ENCODE data around the gene ANXA2R. TPM values are rescaled to one million over a fixed set of nuclear protein-coding genes. Genes with fewer than 3 reads are reported as not detected.

Gene ANXA2R
- total RNA-seq, 1 experiment from 2014 or later = 3.1 TPM

DNA sequence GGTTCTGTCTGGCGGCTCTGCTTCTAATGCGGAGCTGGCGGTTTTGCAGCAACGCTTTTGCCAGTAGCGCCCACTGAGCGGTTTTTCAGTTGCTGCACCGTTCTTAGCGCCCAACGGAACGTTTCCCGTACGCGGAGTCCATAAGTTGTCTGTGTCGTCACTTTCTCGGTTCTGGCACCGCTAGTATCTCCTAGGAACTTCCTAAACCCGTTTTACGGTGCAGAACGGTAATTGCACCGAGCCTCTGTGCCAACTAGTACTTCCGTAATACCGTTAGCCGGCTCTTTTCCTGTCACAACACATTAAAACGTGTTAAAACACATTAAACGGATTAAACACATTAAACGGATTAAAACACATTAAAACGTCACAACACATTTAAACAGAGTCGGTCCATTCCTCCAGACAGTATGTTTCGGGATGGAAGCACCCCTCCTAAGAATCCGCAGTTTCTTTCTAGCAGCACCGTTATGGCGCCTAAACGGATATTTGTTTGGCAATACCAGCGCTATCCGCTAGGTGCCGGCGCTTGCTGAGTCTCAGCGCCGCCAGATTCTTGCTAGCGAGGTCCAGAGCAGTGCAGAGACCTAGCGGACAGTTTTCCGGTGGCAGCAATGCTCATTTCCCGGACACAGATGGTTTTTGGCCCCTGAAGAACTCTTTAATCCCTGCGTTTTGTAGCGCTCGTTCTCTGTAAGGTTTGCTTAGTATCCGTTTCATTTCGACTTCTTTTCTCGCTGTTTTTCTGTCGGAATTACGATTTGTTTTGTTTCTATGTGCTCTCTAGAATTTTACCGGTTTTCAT, 45.4 kb downstream of the ANXA2R start:
- H3K4me1 ChIP-seq = no peaks in the 10 kb centered on the region
- Mint-ChIP-seq H3K4me3 (ENCODE audit: unreplicated experiment) (peak overlapping the region; percentile 42), H3K27ac (ENCODE audit: unreplicated experiment) (no peak overlapping the region), H3K36me3 (ENCODE audit: insufficient read depth, unreplicated experiment) (peaks cover 10% of the 10 kb centered on the region), H3K9me3 (ENCODE audit: unreplicated experiment) (no peaks in the 10 kb centered on the region), H3K27me3 (ENCODE audit: insufficient read depth, unreplicated experiment) (no peaks in the 10 kb centered on the region), H3K4me1 (ENCODE audit: low read depth, unreplicated experiment) (no peaks in the 10 kb centered on the region)
- ChIA-PET POLR2A (no interaction called here), CTCF (no interaction called here)
- DNase-seq = peak in 1 of 2 experiments; percentile 67
- H3K27me3 ChIP-seq (replicated peaks; ENCODE audit: control insufficient read depth, insufficient read depth, low read length) = no peaks in the 10 kb centered on the region
- no peak overlapping the region for H3K4me3 ChIP-seq (ENCODE audit: low read depth, low read length)
- intact Hi-C loops (cut with micrococcal nuclease; ENCODE audit: unreplicated experiment) = loop anchor here (1.0 to 5.0 kb wide), 3 partner anchors 14 to 82 kb away; no protein-coding TSS in a partner anchor
- TF ChIP-seq, protein P1, sequence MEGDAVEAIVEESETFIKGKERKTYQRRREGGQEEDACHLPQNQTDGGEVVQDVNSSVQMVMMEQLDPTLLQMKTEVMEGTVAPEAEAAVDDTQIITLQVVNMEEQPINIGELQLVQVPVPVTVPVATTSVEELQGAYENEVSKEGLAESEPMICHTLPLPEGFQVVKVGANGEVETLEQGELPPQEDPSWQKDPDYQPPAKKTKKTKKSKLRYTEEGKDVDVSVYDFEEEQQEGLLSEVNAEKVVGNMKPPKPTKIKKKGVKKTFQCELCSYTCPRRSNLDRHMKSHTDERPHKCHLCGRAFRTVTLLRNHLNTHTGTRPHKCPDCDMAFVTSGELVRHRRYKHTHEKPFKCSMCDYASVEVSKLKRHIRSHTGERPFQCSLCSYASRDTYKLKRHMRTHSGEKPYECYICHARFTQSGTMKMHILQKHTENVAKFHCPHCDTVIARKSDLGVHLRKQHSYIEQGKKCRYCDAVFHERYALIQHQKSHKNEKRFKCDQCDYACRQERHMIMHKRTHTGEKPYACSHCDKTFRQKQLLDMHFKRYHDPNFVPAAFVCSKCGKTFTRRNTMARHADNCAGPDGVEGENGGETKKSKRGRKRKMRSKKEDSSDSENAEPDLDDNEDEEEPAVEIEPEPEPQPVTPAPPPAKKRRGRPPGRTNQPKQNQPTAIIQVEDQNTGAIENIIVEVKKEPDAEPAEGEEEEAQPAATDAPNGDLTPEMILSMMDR (IDR thresholded peaks at IDR 0.05; ENCODE audit: insufficient read depth in 1 of 2, low read depth in 1 of 2, low read length in 1 of 2, severe bottlenecking in 1 of 2, unreplicated experiment in 1 of 2) = peak; percentile 46 to 50
- no TSS peak for BruUV-seq (replicated peaks)
- 0 out of 2 replicates have a peak, but pooled peaks cover 3% of the 10 kb centered on the region for H3K9me3 ChIP-seq
- H3K36me3 ChIP-seq (ENCODE audit: control insufficient read depth, insufficient read depth, low read length) = no peaks in the 10 kb centered on the region

DNA sequence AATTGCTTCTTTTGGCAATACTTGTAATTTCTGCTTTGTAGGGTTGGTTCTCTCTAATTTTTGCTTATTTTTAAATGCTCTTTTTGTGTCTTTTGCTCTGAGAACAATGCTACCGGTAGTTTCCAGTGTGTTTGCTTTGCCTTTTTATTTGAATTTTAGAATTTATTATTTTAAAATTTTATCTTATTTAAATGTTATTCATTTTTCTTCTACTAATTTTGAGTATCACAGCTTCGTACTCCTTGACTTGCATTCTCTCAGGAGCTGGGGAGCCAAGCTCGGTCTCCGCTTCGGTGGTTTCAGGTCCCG, 45.9 kb downstream of the ANXA2R start:
- H3K36me3 Mint-ChIP-seq (ENCODE audit: insufficient read depth, unreplicated experiment) = peaks cover 10% of the 10 kb centered on the region
- Histone ChIP-seq H3K27me3 (replicated peaks; ENCODE audit: control insufficient read depth, insufficient read depth, low read length) (no peaks in the 10 kb centered on the region), H3K4me3 (ENCODE audit: low read depth, low read length) (no peak overlapping the region), H3K4me1 (no peaks in the 10 kb centered on the region), H3K36me3 (ENCODE audit: control insufficient read depth, insufficient read depth, low read length) (no peaks in the 10 kb centered on the region), H3K9me3 (0 out of 2 replicates have a peak, but pooled peaks cover 3% of the 10 kb centered on the region)
- no TSS peak for BruUV-seq (replicated peaks)
- intact Hi-C loops (cut with micrococcal nuclease; ENCODE audit: unreplicated experiment) = loop anchor here (5.0 kb wide), 2 partner anchors 52 to 82 kb away; no protein-coding TSS in a partner anchor
- TF ChIP-seq, protein P1 (IDR thresholded peaks at IDR 0.05; ENCODE audit: insufficient read depth in 1 of 2, low read depth in 1 of 2, low read length in 1 of 2, severe bottlenecking in 1 of 2, unreplicated experiment in 1 of 2) = no peak
- no peak overlapping the region for H3K4me3 Mint-ChIP-seq (ENCODE audit: unreplicated experiment)
- ChIA-PET POLR2A (no interaction called here), CTCF (no interaction called here)
- no peaks in the 10 kb centered on the region for H3K4me1 Mint-ChIP-seq (ENCODE audit: low read depth, unreplicated experiment)
- H3K9me3 Mint-ChIP-seq (ENCODE audit: unreplicated experiment) = no peaks in the 10 kb centered on the region
- H3K27ac Mint-ChIP-seq (ENCODE audit: unreplicated experiment) = no peak overlapping the region
- DNase-seq = no peak
- no peaks in the 10 kb centered on the region for H3K27me3 Mint-ChIP-seq (ENCODE audit: insufficient read depth, unreplicated experiment)

- no peak overlapping the region for H3K4me3 ChIP-seq (ENCODE audit: low read depth, low read length)
- no peaks in the 10 kb centered on the region; the same call in 1 of the 2 replicates for H3K4me1 ChIP-seq
- no peaks in the 10 kb centered on the region for H3K9me3 Mint-ChIP-seq (ENCODE audit: unreplicated experiment)
- H3K27me3 ChIP-seq (replicated peaks; ENCODE audit: control insufficient read depth, insufficient read depth, low read length) = no peaks in the 10 kb centered on the region
- CTCF ChIA-PET = no interaction called here
- peaks cover 10% of the 10 kb centered on the region for H3K36me3 Mint-ChIP-seq (ENCODE audit: insufficient read depth, unreplicated experiment)
- DNase-seq = no peak
- H3K36me3 ChIP-seq (ENCODE audit: control insufficient read depth, insufficient read depth, low read length) = no peaks in the 10 kb centered on the region
- 0 out of 2 replicates have a peak, but pooled peaks cover 3% of the 10 kb centered on the region for H3K9me3 ChIP-seq
- TSS peak; percentile 45 for BruUV-seq (replicated peaks)
- no peaks in the 10 kb centered on the region for H3K27me3 Mint-ChIP-seq (ENCODE audit: insufficient read depth, unreplicated experiment)
- no peaks in the 10 kb centered on the region for H3K4me1 Mint-ChIP-seq (ENCODE audit: low read depth, unreplicated experiment)
- TF ChIP-seq, protein P1 (IDR thresholded peaks at IDR 0.05; ENCODE audit: insufficient read depth in 1 of 2, low read depth in 1 of 2, low read length in 1 of 2, severe bottlenecking in 1 of 2, unreplicated experiment in 1 of 2) = no peak
- no peak overlapping the region for H3K27ac Mint-ChIP-seq (ENCODE audit: unreplicated experiment)
- POLR2A ChIA-PET = no interaction called here
- peak overlapping the region; percentile 89 for H3K4me3 Mint-ChIP-seq (ENCODE audit: unreplicated experiment)
- intact Hi-C loops (cut with micrococcal nuclease; ENCODE audit: unreplicated experiment) = loop anchor here (5.0 kb wide), 2 partner anchors 51 to 81 kb away; no protein-coding TSS in a partner anchor
These were observed 46.4 kb downstream of the ANXA2R start for GRCh38 chr5:42993516-42994245.
